ENCODE results near the gene COG4.

COG4 gene

DNA sequence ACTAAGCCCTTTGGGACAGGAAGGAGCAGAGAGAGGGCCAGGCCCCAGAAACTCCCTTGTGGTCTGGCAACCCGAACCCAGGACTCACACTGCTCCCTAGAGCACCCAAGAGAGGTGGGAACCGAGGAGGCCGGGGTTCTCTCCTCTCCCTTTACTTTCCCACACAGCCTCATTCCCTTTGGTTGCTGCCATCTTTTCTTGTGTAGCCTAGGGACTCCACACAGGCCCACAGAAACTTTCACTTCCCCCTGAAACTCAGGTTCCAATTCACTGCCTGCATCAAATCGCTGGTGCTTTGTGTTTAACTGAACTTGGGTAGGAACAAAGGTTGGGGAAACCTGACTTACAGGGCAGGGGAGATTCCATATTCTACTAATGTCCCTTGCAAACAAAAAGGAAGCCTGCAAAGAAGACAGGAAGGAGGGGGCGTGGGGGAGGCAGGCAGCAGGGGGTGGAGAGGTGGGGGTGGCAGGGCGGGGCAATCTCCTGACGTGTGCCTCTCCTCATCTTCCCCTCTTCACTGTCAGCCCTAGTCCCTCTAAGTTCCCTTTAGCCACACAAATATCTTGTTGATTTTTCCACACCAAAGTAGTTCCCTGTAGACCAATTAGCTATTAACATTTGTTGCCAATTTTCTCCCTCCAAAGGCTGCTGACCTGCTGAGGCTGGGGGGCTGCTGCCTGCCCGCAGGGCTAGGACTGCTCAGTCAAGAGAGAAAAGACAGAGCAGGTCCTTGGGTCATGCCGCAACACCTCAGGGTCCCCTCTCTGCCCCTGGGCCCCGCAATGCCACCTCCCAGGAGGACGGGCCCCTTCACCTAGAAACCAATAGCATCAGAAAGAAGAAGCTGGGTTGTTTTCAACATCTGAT is 92.5 kb downstream of the COG4 start:
- no peak for DNase-seq (ENCODE audit: low read depth)
- TF ChIP-seq, protein P1, sequence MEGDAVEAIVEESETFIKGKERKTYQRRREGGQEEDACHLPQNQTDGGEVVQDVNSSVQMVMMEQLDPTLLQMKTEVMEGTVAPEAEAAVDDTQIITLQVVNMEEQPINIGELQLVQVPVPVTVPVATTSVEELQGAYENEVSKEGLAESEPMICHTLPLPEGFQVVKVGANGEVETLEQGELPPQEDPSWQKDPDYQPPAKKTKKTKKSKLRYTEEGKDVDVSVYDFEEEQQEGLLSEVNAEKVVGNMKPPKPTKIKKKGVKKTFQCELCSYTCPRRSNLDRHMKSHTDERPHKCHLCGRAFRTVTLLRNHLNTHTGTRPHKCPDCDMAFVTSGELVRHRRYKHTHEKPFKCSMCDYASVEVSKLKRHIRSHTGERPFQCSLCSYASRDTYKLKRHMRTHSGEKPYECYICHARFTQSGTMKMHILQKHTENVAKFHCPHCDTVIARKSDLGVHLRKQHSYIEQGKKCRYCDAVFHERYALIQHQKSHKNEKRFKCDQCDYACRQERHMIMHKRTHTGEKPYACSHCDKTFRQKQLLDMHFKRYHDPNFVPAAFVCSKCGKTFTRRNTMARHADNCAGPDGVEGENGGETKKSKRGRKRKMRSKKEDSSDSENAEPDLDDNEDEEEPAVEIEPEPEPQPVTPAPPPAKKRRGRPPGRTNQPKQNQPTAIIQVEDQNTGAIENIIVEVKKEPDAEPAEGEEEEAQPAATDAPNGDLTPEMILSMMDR (conservative IDR thresholded peaks at IDR 0.05; ENCODE audit: low read depth, low read length), result no peak
- no peak overlapping the region for H3K4me3 ChIP-seq (ENCODE audit: low read length)

Measured in retinal pigment epithelial cell (primary cell).